HepG2 (cell line): Measurements from ENCODE around the gene LIN28B. TPM values are rescaled to one million over a fixed set of nuclear protein-coding genes. Genes with fewer than 3 reads are reported as not detected.

Experiments used
- ATAC-seq: fragments of 200-7000 bp; cut with Tn5 transposase; 3 replicates; pipeline ENCODE4 v1.9.1; 2020; ENCODE audit warnings: mild to moderate bottlenecking, moderate library complexity
- BruUV-seq: library from RNA; stranded (reverse); fragments of 400-500 nt; replicated peaks from 2 replicates; lab custom pipeline; 2021; lab: Mats Ljungman, UMichigan
- CTCF ChIA-PET: fragments of 300-600 bp; formaldehyde crosslinking; extraction: SDS; loops from one replicate; lab custom pipeline; 2021; ENCODE audit warnings: low total read pairs, inconsistent platforms, low intra/inter-chr PET ratio; lab: Yijun Ruan, JAX
- POLR2A ChIA-PET: fragments of 350-600 bp; sonication (Branson Sonifier 250); formaldehyde crosslinking; loops from one replicate; lab custom pipeline; 2020; ENCODE audit warnings: antibody characterized with exemption, inconsistent platforms; lab: Yijun Ruan, JAX
- DNase-seq: peaks from one replicate; pipeline ENCODE4 v3.0.0-alpha.2; 2015; ENCODE audit warnings: low spot score
- FAIRE-seq: peaks from 3 replicates; lab custom pipeline; 2011; peaks lifted over from hg19 to GRCh38; lab: Jason Lieb, UNC
- H2AFZ ChIP-seq: one replicate; pipeline ENCODE4 v1.6.1; 2011; ENCODE audit warnings: low read length, inconsistent platforms
- H3K27ac ChIP-seq: fragments of 300-600 bp; 3 replicates; pipeline ENCODE4 v1.8.0; 2011; ENCODE audit warnings: mixed run types, mild to moderate bottlenecking, mixed read lengths, low read length, inconsistent platforms; ENCODE audit not compliant: insufficient read depth; ENCODE audit errors: extremely low read length
- H3K27me3 ChIP-seq, 2 experiments: fragments of 200-600 bp in 1 of 2; 2 replicates in 1 of 2; 3 replicates in 1 of 2; pipeline versions ENCODE4 v1.6.0 to v1.8.0; 2011; ENCODE audit warnings: low read length in 2 of 2, mild to moderate bottlenecking in 2 of 2, moderate library complexity in 2 of 2, inconsistent platforms in 1 of 2; ENCODE audit not compliant: insufficient read depth in 2 of 2, control insufficient read depth in 1 of 2
- H3K36me3 ChIP-seq, 2 experiments: fragments of 200-600 bp in 1 of 2; replicated peaks in 1 of 2; 2 replicates in 1 of 2; 3 replicates in 1 of 2; pipeline versions ENCODE4 v1.5.1 to v1.8.0; 2011; ENCODE audit warnings: low read length in 2 of 2, inconsistent platforms in 1 of 2; ENCODE audit not compliant: insufficient read depth in 2 of 2, control insufficient read depth in 1 of 2
- H3K4me1 ChIP-seq: 2 replicates; pipeline ENCODE4 v1.5.1; 2012; ENCODE audit warnings: low read length, inconsistent platforms; ENCODE audit not compliant: insufficient read depth
- H3K4me2 ChIP-seq: 2 replicates; pipeline ENCODE4 v1.6.0; 2011; ENCODE audit warnings: low read depth, low read length, inconsistent platforms
- H3K4me3 ChIP-seq, 3 experiments: fragments of 200-600 bp in 1 of 3; sonication (generic), shearing (Covaris generic) in 1 of 3; replicated peaks in 1 of 3; 2 replicates each; pipeline ENCODE4 v1.5.1; 2011 to 2016; ENCODE audit warnings: low read length in 3 of 3, inconsistent platforms in 2 of 3, low read depth in 2 of 3, mild to moderate bottlenecking in 2 of 3, control low read depth in 1 of 3, mixed read lengths in 1 of 3; ENCODE audit not compliant: insufficient read depth in 1 of 3
- H3K79me2 ChIP-seq: one replicate; pipeline ENCODE4 v1.6.1; 2011; ENCODE audit warnings: low read length, inconsistent platforms; ENCODE audit not compliant: insufficient read depth
- H3K9ac ChIP-seq: 2 replicates; pipeline ENCODE4 v1.6.0; 2011; ENCODE audit warnings: mild to moderate bottlenecking, low read depth, low read length, inconsistent platforms; ENCODE audit not compliant: insufficient read depth
- H3K9me3 ChIP-seq: 2 replicates; pipeline ENCODE4 v1.5.1; 2012; ENCODE audit warnings: mild to moderate bottlenecking, low read length
- H4K20me1 ChIP-seq: 2 replicates; pipeline ENCODE4 v1.6.0; 2011; ENCODE audit warnings: inconsistent platforms, mild to moderate bottlenecking, low read length, moderate library complexity; ENCODE audit not compliant: insufficient read depth
- ATF7-NPFF ChIP-seq: sonication (generic); formaldehyde crosslinking; IDR thresholded peaks from 2 replicates; pipeline ENCODE4 v1.8.1; 2023; ENCODE audit warnings: mild to moderate bottlenecking, low read depth, missing genetic modification reagents, moderate library complexity
- CEBPG ChIP-seq: IDR thresholded peaks from 2 replicates; pipeline ENCODE4 v1.6.1; 2016
- DR1 ChIP-seq: sonication (generic); formaldehyde crosslinking; IDR thresholded peaks from 2 replicates; pipeline ENCODE4 v1.8.0; 2021; ENCODE audit warnings: mild to moderate bottlenecking, missing genetic modification reagents, inconsistent platforms
- KDM1A ChIP-seq: IDR thresholded peaks from 2 replicates; pipeline ENCODE4 v1.6.1; 2016; ENCODE audit warnings: missing compliant biosample characterization
- KLF16 ChIP-seq, 2 experiments: sonication (generic) in 1 of 2; formaldehyde crosslinking in 1 of 2; IDR thresholded peaks; 2 replicates each; pipeline versions ENCODE4 v1.6.1 to v1.8.0; 2016 to 2023; ENCODE audit warnings: missing genetic modification reagents in 2 of 2, missing compliant biosample characterization in 1 of 2
- NFE2 ChIP-seq: sonication (generic); formaldehyde crosslinking; IDR thresholded peaks from 2 replicates; pipeline ENCODE4 v1.4.0; 2020; ENCODE audit warnings: missing genetic modification reagents
- TBP ChIP-seq: sonication (generic); formaldehyde crosslinking; IDR thresholded peaks from 2 replicates; pipeline ENCODE4 v1.5.0; 2020; ENCODE audit warnings: missing genetic modification reagents
- ZNF264 ChIP-seq: sonication (generic); formaldehyde crosslinking; IDR thresholded peaks from 2 replicates; pipeline ENCODE4 v1.4.0; 2020; ENCODE audit warnings: missing genetic modification reagents
- ZNF552 ChIP-seq: sonication (generic); formaldehyde crosslinking; IDR thresholded peaks from 2 replicates; pipeline ENCODE4 v1.9.0; 2022; ENCODE audit warnings: missing genetic modification reagents, mild to moderate bottlenecking, borderline replicate concordance
- ZNF598 ChIP-seq: sonication (generic); formaldehyde crosslinking; IDR thresholded peaks from 2 replicates; pipeline ENCODE4 v1.5.1; 2020; ENCODE audit warnings: mild to moderate bottlenecking, missing genetic modification reagents, borderline replicate concordance
- ZNF75D ChIP-seq: sonication (generic); formaldehyde crosslinking; IDR thresholded peaks from 2 replicates; pipeline ENCODE4 v1.8.1; 2023; ENCODE audit warnings: missing genetic modification reagents, mild to moderate bottlenecking, borderline replicate concordance
- WGBS: methylation state at CpG from one replicate; pipeline ENCODE4 v1.1.6; 2017; ENCODE audit warnings: low lambda C conversion rate; 5-methylcytosine and 5-hydroxymethylcytosine counted together
- in situ Hi-C: cut with HindIII; loops from 2 replicates; pipeline ENCODE4 v1.10.0; 2017; ENCODE audit warnings: low pct_unique_long_range_greater_than_20kb; ENCODE audit not compliant: extremely low pct_ligation_motif_present
- intact Hi-C: fragments of 100-400 bp; cut with micrococcal nuclease; formaldehyde crosslinking; loops from one replicate; pipeline ENCODE4 v1.10.0; 2022; ENCODE audit not compliant: unreplicated experiment
- polyA plus RNA-seq, 8 experiments: library from polyadenylated mRNA; depleted of rRNA in 3 of 8; stranded (reverse) in 7 of 8; unstranded in 1 of 8; fragments of >200 nt; fragmentation: Illumina TruSeq in 4 of 8; extraction: Trizol in 4 of 8; gene quantifications; 2 replicates each; pipeline versions ENCODE4 v1.2.1 to v1.2.3, GENCODE V29; 2011 to 2016; ENCODE audit warnings: low read depth in 4 of 8, missing spikeins in 1 of 8, mixed read lengths in 1 of 8; ENCODE audit not compliant: insufficient read depth in 1 of 8
- total RNA-seq, 5 experiments: library from RNA; depleted of rRNA; stranded (reverse); fragments of >200 nt; fragmentation: Illumina TruSeq; extraction: Trizol; gene quantifications; 2 replicates each; pipeline ENCODE4 v1.2.3, GENCODE V29; 2016; ENCODE audit warnings: low read depth in 1 of 5
- TF ChIP-seq, protein P1 (sequence below): sonication (generic); formaldehyde crosslinking; IDR thresholded peaks from 2 replicates; pipeline ENCODE4 v1.4.0; 2020; ENCODE audit warnings: missing genetic modification reagents
- TF ChIP-seq, protein P2 (sequence below): sonication (generic); formaldehyde crosslinking; IDR thresholded peaks from 2 replicates; pipeline ENCODE4 v1.4.0; 2020; ENCODE audit warnings: mild to moderate bottlenecking, missing genetic modification reagents
- TF ChIP-seq, protein P3 (sequence below): sonication (generic); formaldehyde crosslinking; IDR thresholded peaks from 2 replicates; pipeline ENCODE4 v1.4.0; 2020; ENCODE audit warnings: mild to moderate bottlenecking, missing genetic modification reagents
- TF ChIP-seq, protein P4 (sequence below): sonication (generic); formaldehyde crosslinking; IDR thresholded peaks from 2 replicates; pipeline ENCODE4 v1.5.0; 2020; ENCODE audit warnings: mild to moderate bottlenecking, missing genetic modification reagents

LIN28B gene
- total and polyA plus RNA-seq, 2 of the 13 experiments (the other 11 are each of a cell fraction or from before 2014, with no cell fraction given) = 14.5 to 56.8 TPM

DNA sequence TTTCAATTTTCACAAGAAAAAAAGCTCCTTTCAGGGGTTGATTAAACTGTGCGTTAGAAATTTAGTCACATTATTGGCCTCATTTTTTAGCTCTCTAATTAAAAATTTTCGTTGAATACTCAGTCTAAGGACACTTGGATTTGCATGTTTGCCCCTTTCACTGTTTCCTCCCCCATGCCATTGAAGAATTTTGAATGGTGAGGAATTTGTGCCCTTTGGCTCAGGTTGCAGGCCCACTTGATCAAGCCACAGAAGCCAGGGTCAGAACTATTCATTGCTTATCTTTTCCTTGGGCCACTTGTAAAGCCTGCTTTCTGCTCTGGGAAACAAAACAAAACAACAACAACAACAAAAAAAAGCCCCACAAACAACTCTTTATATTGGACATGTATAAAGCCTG is 12.2 kb downstream of the LIN28B start:
- ChIA-PET CTCF (no interaction called here), POLR2A (interaction anchor here (1.6 kb wide), 1 partner anchor 10 kb away, joined by 4 read pairs; no protein-coding TSS in a partner anchor)
- Histone ChIP-seq H3K27me3 (no peaks in the 10 kb centered on the region), H3K9me3 (no peaks in the 10 kb centered on the region), H3K9ac (no peak overlapping the region), H3K36me3 (no peaks in the 10 kb centered on the region; a peak in 1 of 5 replicates), H2AFZ (no peak overlapping the region), H3K4me3 (no peak overlapping the region), H3K27ac (peak overlapping the region; percentile 35), H4K20me1 (no peaks in the 10 kb centered on the region), H3K79me2 (peaks cover 78% of the 10 kb centered on the region), H3K4me2 (no peak overlapping the region; the same call in 1 of the 2 replicates), H3K4me1 (peaks cover 24% of the 10 kb centered on the region)
- intact Hi-C loops = no loop called here
- ATAC-seq = peak; percentile 41; the same call in 2 of the 3 replicates
- 42% methylated on average over 2 of the region's 2 CpGs for WGBS
- no peak for FAIRE-seq
- BruUV-seq = TSS peak; percentile 8
- no peak for DNase-seq
- in situ Hi-C loops = no loop called here
- TF ChIP-seq KLF16 (CRISPR knock-in tag; IDR thresholded peaks at IDR 0.05) (no peak), KDM1A (CRISPR knock-in tag) (no peak), DR1 (no peak), ATF7-NPFF (no peak), ZNF598 (no peak), ZNF75D (no peak), ZNF552 (CRISPR knock-in tag) (no peak), NFE2 (CRISPR knock-in tag) (no peak), ZNF264 (CRISPR knock-in tag) (no peak), CEBPG (CRISPR knock-in tag) (no peak), TBP (no peak)
- TF ChIP-seq, protein P1, sequence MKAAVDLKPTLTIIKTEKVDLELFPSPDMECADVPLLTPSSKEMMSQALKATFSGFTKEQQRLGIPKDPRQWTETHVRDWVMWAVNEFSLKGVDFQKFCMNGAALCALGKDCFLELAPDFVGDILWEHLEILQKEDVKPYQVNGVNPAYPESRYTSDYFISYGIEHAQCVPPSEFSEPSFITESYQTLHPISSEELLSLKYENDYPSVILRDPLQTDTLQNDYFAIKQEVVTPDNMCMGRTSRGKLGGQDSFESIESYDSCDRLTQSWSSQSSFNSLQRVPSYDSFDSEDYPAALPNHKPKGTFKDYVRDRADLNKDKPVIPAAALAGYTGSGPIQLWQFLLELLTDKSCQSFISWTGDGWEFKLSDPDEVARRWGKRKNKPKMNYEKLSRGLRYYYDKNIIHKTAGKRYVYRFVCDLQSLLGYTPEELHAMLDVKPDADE (CRISPR knock-in tag) = no peak
- TF ChIP-seq, protein P2, sequence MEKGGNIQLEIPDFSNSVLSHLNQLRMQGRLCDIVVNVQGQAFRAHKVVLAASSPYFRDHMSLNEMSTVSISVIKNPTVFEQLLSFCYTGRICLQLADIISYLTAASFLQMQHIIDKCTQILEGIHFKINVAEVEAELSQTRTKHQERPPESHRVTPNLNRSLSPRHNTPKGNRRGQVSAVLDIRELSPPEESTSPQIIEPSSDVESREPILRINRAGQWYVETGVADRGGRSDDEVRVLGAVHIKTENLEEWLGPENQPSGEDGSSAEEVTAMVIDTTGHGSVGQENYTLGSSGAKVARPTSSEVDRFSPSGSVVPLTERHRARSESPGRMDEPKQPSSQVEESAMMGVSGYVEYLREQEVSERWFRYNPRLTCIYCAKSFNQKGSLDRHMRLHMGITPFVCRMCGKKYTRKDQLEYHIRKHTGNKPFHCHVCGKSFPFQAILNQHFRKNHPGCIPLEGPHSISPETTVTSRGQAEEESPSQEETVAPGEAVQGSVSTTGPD (CRISPR knock-in tag) = no peak
- TF ChIP-seq, protein P3, sequence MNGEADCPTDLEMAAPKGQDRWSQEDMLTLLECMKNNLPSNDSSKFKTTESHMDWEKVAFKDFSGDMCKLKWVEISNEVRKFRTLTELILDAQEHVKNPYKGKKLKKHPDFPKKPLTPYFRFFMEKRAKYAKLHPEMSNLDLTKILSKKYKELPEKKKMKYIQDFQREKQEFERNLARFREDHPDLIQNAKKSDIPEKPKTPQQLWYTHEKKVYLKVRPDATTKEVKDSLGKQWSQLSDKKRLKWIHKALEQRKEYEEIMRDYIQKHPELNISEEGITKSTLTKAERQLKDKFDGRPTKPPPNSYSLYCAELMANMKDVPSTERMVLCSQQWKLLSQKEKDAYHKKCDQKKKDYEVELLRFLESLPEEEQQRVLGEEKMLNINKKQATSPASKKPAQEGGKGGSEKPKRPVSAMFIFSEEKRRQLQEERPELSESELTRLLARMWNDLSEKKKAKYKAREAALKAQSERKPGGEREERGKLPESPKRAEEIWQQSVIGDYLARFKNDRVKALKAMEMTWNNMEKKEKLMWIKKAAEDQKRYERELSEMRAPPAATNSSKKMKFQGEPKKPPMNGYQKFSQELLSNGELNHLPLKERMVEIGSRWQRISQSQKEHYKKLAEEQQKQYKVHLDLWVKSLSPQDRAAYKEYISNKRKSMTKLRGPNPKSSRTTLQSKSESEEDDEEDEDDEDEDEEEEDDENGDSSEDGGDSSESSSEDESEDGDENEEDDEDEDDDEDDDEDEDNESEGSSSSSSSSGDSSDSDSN = no peak
- TF ChIP-seq, protein P4, sequence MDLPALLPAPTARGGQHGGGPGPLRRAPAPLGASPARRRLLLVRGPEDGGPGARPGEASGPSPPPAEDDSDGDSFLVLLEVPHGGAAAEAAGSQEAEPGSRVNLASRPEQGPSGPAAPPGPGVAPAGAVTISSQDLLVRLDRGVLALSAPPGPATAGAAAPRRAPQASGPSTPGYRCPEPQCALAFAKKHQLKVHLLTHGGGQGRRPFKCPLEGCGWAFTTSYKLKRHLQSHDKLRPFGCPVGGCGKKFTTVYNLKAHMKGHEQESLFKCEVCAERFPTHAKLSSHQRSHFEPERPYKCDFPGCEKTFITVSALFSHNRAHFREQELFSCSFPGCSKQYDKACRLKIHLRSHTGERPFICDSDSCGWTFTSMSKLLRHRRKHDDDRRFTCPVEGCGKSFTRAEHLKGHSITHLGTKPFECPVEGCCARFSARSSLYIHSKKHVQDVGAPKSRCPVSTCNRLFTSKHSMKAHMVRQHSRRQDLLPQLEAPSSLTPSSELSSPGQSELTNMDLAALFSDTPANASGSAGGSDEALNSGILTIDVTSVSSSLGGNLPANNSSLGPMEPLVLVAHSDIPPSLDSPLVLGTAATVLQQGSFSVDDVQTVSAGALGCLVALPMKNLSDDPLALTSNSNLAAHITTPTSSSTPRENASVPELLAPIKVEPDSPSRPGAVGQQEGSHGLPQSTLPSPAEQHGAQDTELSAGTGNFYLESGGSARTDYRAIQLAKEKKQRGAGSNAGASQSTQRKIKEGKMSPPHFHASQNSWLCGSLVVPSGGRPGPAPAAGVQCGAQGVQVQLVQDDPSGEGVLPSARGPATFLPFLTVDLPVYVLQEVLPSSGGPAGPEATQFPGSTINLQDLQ = no peak
